Muscle layer of colon (tissue), 2 donors: Measurements from ENCODE around the gene ERV3-1.
A peak's percentile ranks its signal among the peaks of the same experiment; 100 is the strongest.
"Not testable (repeated sequence)": the region's sequence is repeated elsewhere in the genome, so short reads cannot be mapped to it uniquely, and the experiment has no call there.

Source experiments
- H3K27ac ChIP-seq: one replicate; pipeline ENCODE4 v1.7.0; 2013; ENCODE audit warnings: low read depth, mild to moderate bottlenecking, low read length, moderate library complexity
- H3K27me3 ChIP-seq, 2 donors: one replicate each; pipeline ENCODE4 v1.7.0; 2013; ENCODE audit warnings: low read length in 2 of 2, mild to moderate bottlenecking in 2 of 2; ENCODE audit not compliant: insufficient read depth in 2 of 2, control insufficient read depth in 1 of 2
- H3K36me3 ChIP-seq: one replicate; pipeline ENCODE4 v1.7.0; 2013; ENCODE audit warnings: mild to moderate bottlenecking, low read length; ENCODE audit not compliant: insufficient read depth
- H3K4me1 ChIP-seq: one replicate; pipeline ENCODE4 v1.7.0; 2013; ENCODE audit warnings: mild to moderate bottlenecking, low read length; ENCODE audit not compliant: insufficient read depth
- H3K4me3 ChIP-seq, 2 donors: one replicate each; pipeline ENCODE4 v1.7.0; 2013; ENCODE audit warnings: low read length in 2 of 2, low read depth in 1 of 2, mild to moderate bottlenecking in 1 of 2, moderate library complexity in 1 of 2
- H3K9ac ChIP-seq: one replicate; pipeline ENCODE4 v1.7.0; 2013; ENCODE audit warnings: low read length
- H3K9me3 ChIP-seq: one replicate; pipeline ENCODE4 v1.7.0; 2013; ENCODE audit warnings: mild to moderate bottlenecking, low read length
- donor health status: abdominal sarcoma.
- donor health status: Adenocarcinoma of cecum.

Gene ERV3-1, protein sequence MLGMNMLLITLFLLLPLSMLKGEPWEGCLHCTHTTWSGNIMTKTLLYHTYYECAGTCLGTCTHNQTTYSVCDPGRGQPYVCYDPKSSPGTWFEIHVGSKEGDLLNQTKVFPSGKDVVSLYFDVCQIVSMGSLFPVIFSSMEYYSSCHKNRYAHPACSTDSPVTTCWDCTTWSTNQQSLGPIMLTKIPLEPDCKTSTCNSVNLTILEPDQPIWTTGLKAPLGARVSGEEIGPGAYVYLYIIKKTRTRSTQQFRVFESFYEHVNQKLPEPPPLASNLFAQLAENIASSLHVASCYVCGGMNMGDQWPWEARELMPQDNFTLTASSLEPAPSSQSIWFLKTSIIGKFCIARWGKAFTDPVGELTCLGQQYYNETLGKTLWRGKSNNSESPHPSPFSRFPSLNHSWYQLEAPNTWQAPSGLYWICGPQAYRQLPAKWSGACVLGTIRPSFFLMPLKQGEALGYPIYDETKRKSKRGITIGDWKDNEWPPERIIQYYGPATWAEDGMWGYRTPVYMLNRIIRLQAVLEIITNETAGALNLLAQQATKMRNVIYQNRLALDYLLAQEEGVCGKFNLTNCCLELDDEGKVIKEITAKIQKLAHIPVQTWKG

DNA sequence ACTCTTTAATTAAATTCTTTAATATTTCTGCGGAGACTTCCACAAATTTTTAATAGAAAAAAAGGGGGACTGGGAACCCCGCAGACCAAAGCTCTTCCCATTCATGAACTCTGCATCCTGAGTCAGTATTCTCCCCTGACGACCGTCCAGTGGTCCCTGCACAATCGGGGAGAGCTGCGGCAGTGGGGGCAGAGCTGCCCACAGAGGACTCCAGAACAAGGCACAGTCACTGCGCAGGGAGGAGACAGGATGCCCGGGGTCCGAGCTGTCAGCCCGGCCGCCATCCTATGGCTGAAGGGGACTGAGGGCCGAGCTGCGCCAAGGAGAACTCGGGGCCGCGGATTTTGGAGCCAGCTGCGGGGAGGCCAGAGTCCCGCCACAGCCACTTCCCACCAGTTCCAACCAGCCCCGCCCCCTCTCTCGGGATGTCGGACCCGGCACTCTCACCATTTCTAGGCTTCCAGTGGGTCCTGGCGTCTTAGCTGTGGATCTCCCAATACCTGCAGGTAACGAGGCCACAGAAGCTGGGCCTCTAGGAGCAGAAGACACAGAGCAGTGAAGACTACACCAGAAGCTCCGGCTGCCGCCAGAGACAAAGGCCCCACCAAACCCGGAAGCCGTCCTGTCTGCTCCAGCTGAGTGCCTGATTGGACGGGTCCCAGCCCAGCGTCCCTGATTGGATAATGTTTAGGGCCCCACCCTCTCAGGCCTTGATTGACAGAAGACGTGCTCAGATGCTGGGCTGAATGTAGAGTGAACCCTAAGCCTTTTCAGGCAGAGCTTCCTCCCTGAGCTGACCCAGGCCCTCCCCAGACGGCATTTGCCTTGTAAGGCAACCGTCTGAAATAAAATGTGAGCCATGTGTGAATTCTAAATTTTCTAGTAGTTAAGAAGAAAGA is at the start of gene ERV3-1:
Gene ERV3-1 (minus strand): TSS at position 594 of the 899 bp plus-strand sequence. CDS start 13,661 bp downstream, outside the sequence.
- no peaks in the 10 kb centered on the region for H3K27me3 ChIP-seq
- H3K27ac ChIP-seq, result peak within 1 kb of the TSS; percentile 76
- peak within 1 kb of the TSS; percentile 26 for H3K9ac ChIP-seq
- H3K4me1 ChIP-seq, result peaks cover 22% of the 10 kb centered on the region
- H3K9me3 ChIP-seq, result no peaks in the 10 kb centered on the region
- H3K36me3 ChIP-seq, result no peaks in the 10 kb centered on the region
- peak within 1 kb of the TSS; percentile 66 to 71 for H3K4me3 ChIP-seq

DNA sequence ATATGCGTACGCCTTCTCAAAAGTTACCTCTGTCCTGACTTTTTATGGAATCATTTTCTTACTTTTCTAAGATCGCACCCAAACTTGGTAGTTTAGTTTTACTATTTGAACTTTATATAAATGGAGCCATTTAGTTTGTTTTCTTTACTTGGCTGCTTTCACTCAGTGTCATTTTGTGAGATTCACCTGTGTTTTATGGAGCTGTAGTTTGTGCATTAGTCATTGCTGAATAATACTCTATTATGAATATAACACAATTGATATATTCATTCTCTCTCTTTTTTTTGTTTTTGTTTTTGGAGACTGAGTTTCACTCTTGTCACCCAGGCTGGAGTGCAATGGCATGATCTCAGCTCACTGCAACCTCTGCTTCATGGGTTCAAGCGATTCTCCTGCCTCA is 49.3 kb upstream of the ERV3-1 start:
- H3K27ac ChIP-seq, H3K9me3 ChIP-seq, H3K4me1 ChIP-seq, H3K9ac ChIP-seq, H3K27me3 ChIP-seq, H3K36me3 ChIP-seq, H3K4me3 ChIP-seq: not testable (repeated sequence)

DNA sequence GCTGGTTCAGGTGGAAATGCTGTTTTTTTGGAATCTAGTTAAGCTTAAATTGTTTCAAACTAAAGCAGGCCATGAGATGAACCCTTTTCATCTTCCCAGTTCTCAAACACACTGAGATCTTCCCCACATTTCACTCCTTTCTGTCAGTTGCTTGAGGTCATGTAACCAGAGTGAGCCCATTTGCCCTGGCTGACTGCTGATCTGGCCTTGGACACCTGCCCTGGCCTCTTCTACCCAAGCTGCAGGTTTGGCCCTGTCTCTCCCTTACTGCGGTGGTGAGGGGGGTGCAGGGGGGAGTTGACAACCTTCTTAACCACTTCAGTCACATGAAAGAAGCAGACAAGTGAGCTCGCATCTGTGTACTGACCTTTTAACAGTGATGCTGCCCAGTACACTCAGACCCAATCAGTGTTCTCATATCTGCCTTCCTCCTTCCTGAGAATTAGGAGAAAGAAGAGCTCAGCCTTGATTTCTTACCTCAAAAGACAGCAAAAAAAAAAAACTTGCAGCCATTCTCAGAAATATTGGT is 48.0 kb upstream of the ERV3-1 start:
- not testable (repeated sequence) for H3K4me3 ChIP-seq, H3K27me3 ChIP-seq, H3K27ac ChIP-seq, H3K9ac ChIP-seq, H3K4me1 ChIP-seq, H3K36me3 ChIP-seq, H3K9me3 ChIP-seq

DNA sequence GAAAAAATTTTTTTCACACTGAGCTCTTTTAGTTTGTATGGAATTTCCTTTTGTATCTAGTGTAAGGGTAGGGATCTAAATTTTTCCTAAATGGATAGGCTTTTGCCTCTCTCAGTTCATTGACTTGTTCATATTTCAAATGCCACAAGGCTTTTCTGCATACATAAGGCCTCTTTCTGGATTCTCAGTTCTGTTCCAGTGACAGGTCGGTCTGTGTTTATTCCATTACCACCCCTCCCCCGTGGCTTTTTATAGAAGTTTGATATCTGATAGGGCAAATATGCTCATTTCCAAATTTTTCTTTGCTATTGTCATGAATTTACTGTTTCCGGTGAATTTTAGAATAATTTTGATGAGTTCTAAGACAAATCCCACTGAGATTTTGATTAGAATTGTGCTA is 45.2 kb upstream of the ERV3-1 start:
- H3K4me1 ChIP-seq, H3K4me3 ChIP-seq, H3K9ac ChIP-seq, H3K9me3 ChIP-seq, H3K27ac ChIP-seq, H3K27me3 ChIP-seq, H3K36me3 ChIP-seq: not testable (repeated sequence)

DNA sequence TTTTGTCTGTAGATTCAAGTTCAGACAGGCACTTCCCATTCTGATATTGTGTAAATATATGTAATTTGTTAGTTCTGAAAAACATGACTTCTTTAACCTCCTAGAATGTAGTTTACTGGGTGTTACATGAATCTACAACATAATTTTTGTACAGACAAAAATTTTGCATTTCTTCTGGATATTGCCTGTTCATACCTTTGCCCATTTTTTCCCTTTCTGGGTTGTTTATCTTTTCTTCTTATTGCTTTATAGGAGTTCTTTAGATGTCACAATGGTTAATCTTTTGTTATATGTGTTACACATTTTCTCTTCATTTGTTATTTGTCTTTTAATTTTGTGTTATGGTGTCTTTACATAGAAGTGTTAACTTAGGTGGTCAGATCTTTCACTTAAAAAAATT is 44.7 kb upstream of the ERV3-1 start:
- not testable (repeated sequence) for H3K4me1 ChIP-seq, H3K4me3 ChIP-seq, H3K9ac ChIP-seq, H3K9me3 ChIP-seq, H3K36me3 ChIP-seq, H3K27me3 ChIP-seq, H3K27ac ChIP-seq

DNA sequence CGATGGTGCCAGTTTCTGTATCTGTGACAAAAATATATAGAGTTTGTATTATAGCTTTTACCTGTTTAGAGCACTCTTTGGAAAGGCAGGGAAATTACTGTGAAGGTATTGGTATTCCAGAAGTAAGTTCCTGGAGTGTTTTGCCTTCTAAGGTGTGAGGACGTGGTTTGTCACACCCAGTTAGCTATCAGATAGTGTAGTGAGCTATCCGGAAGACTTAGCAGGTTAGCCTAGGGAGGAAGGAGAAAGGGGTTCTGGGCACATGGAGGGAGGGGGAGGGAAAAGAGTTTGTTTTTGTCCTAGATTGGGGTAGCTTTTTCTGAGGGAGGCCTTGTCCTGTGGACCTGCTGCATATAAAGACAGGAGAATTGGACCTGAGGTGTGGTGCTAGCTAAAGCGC is 39.8 kb upstream of the ERV3-1 start:
- not testable (repeated sequence) for H3K27me3 ChIP-seq, H3K4me3 ChIP-seq, H3K9me3 ChIP-seq, H3K9ac ChIP-seq, H3K27ac ChIP-seq, H3K36me3 ChIP-seq, H3K4me1 ChIP-seq

DNA sequence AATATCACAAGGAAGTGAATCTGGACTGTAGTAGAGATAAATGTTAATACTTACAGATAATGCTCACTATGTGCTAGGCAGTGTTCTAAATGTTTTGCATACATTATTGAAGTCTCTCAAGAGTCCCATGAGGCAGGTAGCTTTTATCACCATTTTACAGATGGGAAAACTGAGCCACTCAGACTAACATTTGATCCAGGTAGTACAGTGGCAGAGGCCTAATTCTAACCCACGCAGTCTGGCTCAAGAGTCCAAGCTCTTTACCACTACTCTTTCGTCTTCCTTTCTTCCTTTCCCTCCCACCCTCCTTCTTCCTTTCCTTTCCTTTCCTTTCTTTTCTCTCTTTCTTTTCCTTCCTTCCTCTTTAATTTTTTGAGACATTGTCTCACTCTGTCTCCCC is 39.1 kb upstream of the ERV3-1 start:
- not testable (repeated sequence) for H3K4me3 ChIP-seq, H3K36me3 ChIP-seq, H3K4me1 ChIP-seq, H3K9ac ChIP-seq, H3K9me3 ChIP-seq, H3K27ac ChIP-seq, H3K27me3 ChIP-seq

DNA sequence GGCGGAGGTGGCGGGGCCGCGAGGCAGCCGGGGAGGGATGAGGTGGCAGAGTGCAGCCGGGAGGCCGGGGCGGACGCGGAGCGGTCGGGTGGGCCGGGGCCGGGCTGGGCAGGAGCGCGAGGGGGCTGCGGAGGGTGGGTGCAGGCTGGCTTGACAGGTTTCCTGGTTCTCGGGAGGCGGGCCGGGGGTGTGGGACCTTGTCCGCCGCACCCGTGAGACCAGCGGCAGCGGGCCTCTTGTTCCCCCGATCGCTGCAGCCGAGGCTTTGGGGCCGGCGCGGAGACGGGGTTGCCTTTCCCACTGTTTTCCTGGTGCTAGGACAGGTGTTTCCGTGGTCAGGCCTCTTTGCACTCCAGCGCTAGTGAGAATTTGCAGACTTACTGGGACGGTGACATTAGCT is 32.3 kb upstream of the ERV3-1 start:
- peak overlapping the region; percentile 61 for H3K9ac ChIP-seq
- not testable (repeated sequence) for H3K36me3 ChIP-seq, H3K27me3 ChIP-seq, H3K4me1 ChIP-seq, H3K9me3 ChIP-seq
- H3K4me3 ChIP-seq, result peak overlapping the region; percentile 57 to 60
- H3K27ac ChIP-seq, result peak overlapping the region; percentile 68

DNA sequence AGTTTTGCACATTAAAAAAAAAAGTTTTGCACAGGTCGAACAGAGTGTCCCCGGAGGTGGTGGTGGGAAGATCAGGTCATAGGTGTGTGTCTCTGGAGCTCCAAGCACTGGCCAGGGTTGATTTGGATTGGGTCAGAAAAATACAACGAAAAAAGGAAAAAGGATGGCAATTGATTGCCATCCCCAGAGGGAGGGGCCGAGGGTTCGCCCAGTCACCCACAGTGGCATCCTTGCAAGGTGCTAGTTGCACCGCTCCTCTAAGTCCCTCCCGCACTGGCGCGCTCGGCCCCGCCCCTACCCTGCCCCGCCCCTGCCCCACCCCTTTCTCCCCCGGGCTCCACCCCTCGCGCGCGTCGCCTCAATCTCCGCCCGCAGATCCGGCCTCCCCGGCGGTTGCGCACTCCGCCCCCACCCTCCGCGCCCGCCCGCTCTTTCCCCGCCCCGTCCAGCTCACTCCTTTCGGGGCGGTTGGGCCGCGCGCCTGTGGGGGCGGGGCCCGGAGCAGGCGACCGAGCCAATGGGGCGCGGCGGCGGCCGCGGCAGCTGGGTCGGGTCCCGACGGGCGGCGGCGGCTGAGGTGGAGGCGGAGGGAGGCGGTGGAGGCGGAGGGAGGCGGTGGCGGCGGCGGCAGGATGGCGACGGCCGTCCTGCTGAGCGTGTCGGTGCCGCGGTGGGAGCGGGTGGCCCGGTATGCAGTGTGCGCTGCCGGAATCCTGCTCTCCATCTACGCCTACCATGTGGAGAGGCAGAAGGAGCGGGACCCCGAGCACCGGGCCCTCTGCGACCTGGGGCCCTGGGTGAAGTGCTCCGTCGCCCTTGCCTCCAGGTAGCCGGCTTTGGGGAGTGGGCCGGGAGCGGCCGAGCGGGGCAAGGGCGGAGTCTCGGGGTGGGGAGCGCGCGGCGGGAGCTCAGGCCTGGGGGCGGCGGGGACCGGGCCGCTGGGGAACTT is 31.5 kb upstream of the ERV3-1 start:
- Histone ChIP-seq H3K4me1 (no peaks in the 10 kb centered on the region), H3K9ac (no peak overlapping the region), H3K36me3 (no peaks in the 10 kb centered on the region), H3K4me3 (peak overlapping the region in 1 of 2 donors; percentile 77), H3K9me3 (no peaks in the 10 kb centered on the region), H3K27ac (no peak overlapping the region), H3K27me3 (no peaks in the 10 kb centered on the region)

DNA sequence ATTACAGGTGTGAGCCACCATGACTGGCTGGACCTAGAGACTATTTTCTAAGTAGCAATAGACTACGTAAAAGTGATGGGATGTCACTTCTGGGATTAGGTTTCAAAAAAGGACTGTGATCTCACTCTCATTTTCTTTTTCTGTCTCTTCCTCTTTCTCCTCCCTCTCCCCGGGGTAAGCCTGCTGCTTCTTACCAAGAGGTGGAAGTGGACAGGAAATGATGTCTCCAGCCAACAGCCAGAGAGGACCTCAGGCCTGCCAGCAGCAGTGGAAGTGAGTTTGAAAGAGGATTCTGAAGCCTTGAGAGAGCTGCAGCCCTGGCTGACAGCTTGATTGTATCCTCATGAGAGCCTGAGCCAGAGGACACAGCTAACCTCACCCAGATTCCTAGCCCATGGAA is 30.0 kb upstream of the ERV3-1 start:
- H3K9ac ChIP-seq, H3K4me1 ChIP-seq, H3K36me3 ChIP-seq, H3K27me3 ChIP-seq, H3K4me3 ChIP-seq, H3K27ac ChIP-seq, H3K9me3 ChIP-seq: not testable (repeated sequence)
